A549 (cell line): ENCODE results near the gene MRPL47. TPM values are rescaled to one million over a fixed set of nuclear protein-coding genes. Genes with fewer than 3 reads are reported as not detected.

Source experiments
- ATAC-seq, 2 experiments: fragments of 200-7000 bp in 1 of 2; fragments of >200 bp in 1 of 2; cut with Nextera tagmentation in 1 of 2; cut with Tn5 transposase in 1 of 2; 3 replicates each; pipeline versions ENCODE4 v1.8.0 to v1.9.1; 2018 to 2020; ENCODE audit warnings: mild to moderate bottlenecking in 1 of 2, moderate library complexity in 1 of 2
- CTCF ChIA-PET: fragments of 300-600 bp; sonication (Branson Sonifier 250); formaldehyde crosslinking; extraction: SDS; loops from one replicate; lab custom pipeline; 2021; ENCODE audit warnings: antibody characterized with exemption, inconsistent platforms; lab: Yijun Ruan, JAX
- POLR2A ChIA-PET: fragments of 350-600 bp; formaldehyde crosslinking; extraction: SDS; loops from one replicate; lab custom pipeline; 2021; ENCODE audit warnings: antibody characterized with exemption, inconsistent platforms; lab: Yijun Ruan, JAX
- DNase-seq, 2 experiments: peaks; one replicate each; pipeline versions ENCODE4 v3.0.0 to v3.0.0-alpha.2; 2011 to 2016; ENCODE audit warnings: low read depth in 1 of 2, low spot score in 1 of 2
- FAIRE-seq: peaks from 2 replicates; lab custom pipeline; 2011; peaks lifted over from hg19 to GRCh38; lab: Jason Lieb, UNC
- H3K27ac ChIP-seq, 2 experiments: fragments of >200 bp; sonication (Bioruptor Twin); formaldehyde crosslinking; 3 replicates each; pipeline ENCODE4 v1.5.1; 2016 to 2017
- H3K4me1 ChIP-seq: fragments of >200 bp; sonication (Bioruptor Twin); formaldehyde crosslinking; 3 replicates; pipeline ENCODE4 v1.6.1; 2016
- H3K4me2 ChIP-seq: fragments of >200 bp; sonication (Bioruptor Twin); formaldehyde crosslinking; 3 replicates; pipeline ENCODE4 v1.6.1; 2016
- H3K4me3 ChIP-seq: fragments of >200 bp; sonication (Bioruptor Twin); formaldehyde crosslinking; 3 replicates; pipeline ENCODE4 v1.5.1; 2016
- H3K9me3 ChIP-seq: fragments of >200 bp; sonication (Bioruptor Twin); formaldehyde crosslinking; 3 replicates; pipeline ENCODE4 v1.6.1; 2016
- BHLHE40 ChIP-seq: IDR thresholded peaks from 2 replicates; pipeline ENCODE4 v1.6.1; 2012; ENCODE audit warnings: low read depth, low read length, inconsistent platforms
- CHD4 ChIP-seq: fragments of 200-600 bp; sonication (generic); IDR thresholded peaks from 2 replicates; pipeline ENCODE4 v1.6.1; 2016; ENCODE audit warnings: antibody characterized with exemption, mild to moderate bottlenecking, borderline replicate concordance
- FOSL2 ChIP-seq, 2 experiments: fragments of 450-650 bp in 1 of 2; fragments of >200 bp in 1 of 2; sonication (Bioruptor Twin) in 1 of 2; formaldehyde crosslinking; IDR thresholded peaks; 2 replicates each; pipeline versions ENCODE4 v1.5.0 to v1.6.1; 2016 to 2020; ENCODE audit warnings: mild to moderate bottlenecking in 1 of 2, moderate library complexity in 1 of 2
- GATA3 ChIP-seq: IDR thresholded peaks from 2 replicates; pipeline ENCODE4 v1.6.1; 2012; ENCODE audit warnings: borderline replicate concordance
- HMGXB4 ChIP-seq: fragments of 250-450 bp; sonication (Bioruptor Pico); IDR thresholded peaks from 2 replicates; pipeline ENCODE4 v1.5.0; 2021; ENCODE audit warnings: mild to moderate bottlenecking, moderate library complexity, borderline replicate concordance
- HOXA7 ChIP-seq: fragments of 250-450 bp; sonication (Bioruptor Pico); IDR thresholded peaks from 2 replicates; pipeline ENCODE4 v1.5.0; 2020; ENCODE audit warnings: mild to moderate bottlenecking, moderate library complexity
- JUN ChIP-seq, 2 experiments: fragments of >200 bp; sonication (Bioruptor Twin); formaldehyde crosslinking; IDR thresholded peaks; 2 replicates in 1 of 2; 3 replicates in 1 of 2; pipeline ENCODE4 v1.6.1; 2016 to 2017
- MAX ChIP-seq: IDR thresholded peaks from 2 replicates; pipeline ENCODE4 v1.6.1; 2012
- NFE2L2 ChIP-seq: fragments of 150-350 bp; conservative IDR thresholded peaks from 2 replicates; pipeline ENCODE4 v1.6.1; 2014; ENCODE audit warnings: low read length
- PHF8 ChIP-seq: fragments of 200-600 bp; sonication (generic); IDR thresholded peaks from 2 replicates; pipeline ENCODE4 v1.6.1; 2016; ENCODE audit warnings: low read depth, mild to moderate bottlenecking, antibody characterized with exemption, moderate library complexity, borderline replicate concordance
- POLR2AphosphoS2 ChIP-seq: conservative IDR thresholded peaks from 2 replicates; pipeline ENCODE4 v1.6.1; 2012; ENCODE audit warnings: low read length, improper control_type of control experiment, inconsistent platforms
- RCOR1 ChIP-seq: fragments of 150-350 bp; IDR thresholded peaks from 2 replicates; pipeline ENCODE4 v1.6.1; 2014; ENCODE audit warnings: antibody characterized with exemption, low read length, low read depth
- REST ChIP-seq: fragments of 200-600 bp; sonication (generic); IDR thresholded peaks from 2 replicates; pipeline ENCODE4 v1.6.1; 2016; ENCODE audit warnings: antibody characterized with exemption, mild to moderate bottlenecking, moderate library complexity
- SREBF2 ChIP-seq: fragments of 450-650 bp; IDR thresholded peaks from 2 replicates; pipeline ENCODE4 v1.6.1; 2014; ENCODE audit warnings: mild to moderate bottlenecking, moderate library complexity
- TFCP2L1 ChIP-seq: fragments of 250-450 bp; sonication (Bioruptor Pico); IDR thresholded peaks from 2 replicates; pipeline ENCODE4 v1.5.0; 2021; ENCODE audit warnings: mild to moderate bottlenecking
- ZFP36 ChIP-seq: fragments of 450-650 bp; IDR thresholded peaks from 2 replicates; pipeline ENCODE4 v1.6.1; 2014; ENCODE audit warnings: borderline replicate concordance; ENCODE audit not compliant: partially characterized antibody
- WGBS: methylation state at CpG from one replicate; pipeline ENCODE4 v1.1.6; 2017; ENCODE audit errors: missing lambda C conversion rate; 5-methylcytosine and 5-hydroxymethylcytosine counted together
- polyA plus RNA-seq, 4 experiments: library from polyadenylated mRNA; depleted of rRNA in 3 of 4; stranded (reverse); fragments of >200 nt; fragmentation: RNase III in 1 of 4; extraction: RNeasy Plus Mini Kit Qiagen cat#74134 plus additional on column Dnase treatment in 1 of 4; gene quantifications; 2 replicates in 3 of 4; 3 replicates in 1 of 4; pipeline ENCODE4 v1.2.3, GENCODE V29; 2011 to 2017

MRPL47 gene
- polyA plus RNA-seq, 2 of the 4 experiments (the other 2 are of a cell fraction): 49.2 to 79.8 TPM

GRCh38 chr3:179630753-179631451, 26.5 kb upstream of the MRPL47 start (continued):
- no peak for TF ChIP-seq REST
- TF ChIP-seq, all 56 proteins: peak for 0

GRCh38 chr3:179624451-179624850, 20.0 kb upstream of the MRPL47 start:
- WGBS: 94% methylated on average over 3 of the region's 3 CpGs
- POLR2A ChIA-PET: interaction anchor here (0.7 kb wide), 1 partner anchor 19 kb away, joined by 7 read pairs; no protein-coding TSS in a partner anchor
- CTCF ChIA-PET: interaction anchor here (0.7 kb wide), 1 partner anchor 36 kb away, joined by 3 read pairs; no protein-coding TSS in a partner anchor
- Histone ChIP-seq H3K27ac (no peak overlapping the region), H3K4me2 (no peak overlapping the region), H3K4me3 (no peak overlapping the region), H3K9me3 (no peaks in the 10 kb centered on the region), H3K4me1 (no peaks in the 10 kb centered on the region)
- DNase-seq: no peak
- ATAC-seq: no peak
- no peak for FAIRE-seq
- TF ChIP-seq HMGXB4 (CRISPR knock-in tag) (no peak), MAX (no peak), TFCP2L1 (no peak), JUN (IDR thresholded peaks at IDR 0.05) (no peak), REST (no peak), HOXA7 (no peak), RCOR1 (no peak), NFE2L2 (no peak)

GRCh38 chr3:179622023-179622422, 17.6 kb upstream of the MRPL47 start:
- FAIRE-seq: no peak
- 91% methylated on average over 2 of the region's 2 CpGs for WGBS
- ChIA-PET CTCF (no interaction called here), POLR2A (no interaction called here)
- ATAC-seq: no peak
- Histone ChIP-seq H3K4me1 (no peaks in the 10 kb centered on the region), H3K27ac (no peak overlapping the region), H3K4me2 (no peak overlapping the region), H3K4me3 (no peak overlapping the region), H3K9me3 (no peaks in the 10 kb centered on the region)
- DNase-seq: no peak
- TF ChIP-seq REST: no peak
- TF ChIP-seq CHD4: no peak
- no peak for TF ChIP-seq NFE2L2
- no peak for TF ChIP-seq FOSL2 (IDR thresholded peaks at IDR 0.05)
- TF ChIP-seq FOSL2 (CRISPR knock-in tag; IDR thresholded peaks at IDR 0.05): no peak
- no peak for TF ChIP-seq POLR2AphosphoS2
- no peak for TF ChIP-seq ZFP36
- TF ChIP-seq SREBF2: no peak
- no peak for TF ChIP-seq BHLHE40
- no peak for TF ChIP-seq HMGXB4 (CRISPR knock-in tag)
- no peak for TF ChIP-seq PHF8
- no peak for TF ChIP-seq GATA3
